ENCODE measurements around the gene EXOSC2. TPM values are rescaled to one million over a fixed set of nuclear protein-coding genes. Genes with fewer than 3 reads are reported as not detected.

Gene EXOSC2, protein sequence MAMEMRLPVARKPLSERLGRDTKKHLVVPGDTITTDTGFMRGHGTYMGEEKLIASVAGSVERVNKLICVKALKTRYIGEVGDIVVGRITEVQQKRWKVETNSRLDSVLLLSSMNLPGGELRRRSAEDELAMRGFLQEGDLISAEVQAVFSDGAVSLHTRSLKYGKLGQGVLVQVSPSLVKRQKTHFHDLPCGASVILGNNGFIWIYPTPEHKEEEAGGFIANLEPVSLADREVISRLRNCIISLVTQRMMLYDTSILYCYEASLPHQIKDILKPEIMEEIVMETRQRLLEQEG
- total RNA-seq (22.0 and 27.7 TPM in 2 replicates), polyA plus RNA-seq (29.6 and 46.1 TPM in 2 replicates), polyA minus RNA-seq (ENCODE audit: low replicate concordance) (7.6 and 11.6 TPM in 2 replicates)
- 17.8 and 27.5 TPM in 2 replicates for polyA plus RNA-seq (2012)

DNA sequence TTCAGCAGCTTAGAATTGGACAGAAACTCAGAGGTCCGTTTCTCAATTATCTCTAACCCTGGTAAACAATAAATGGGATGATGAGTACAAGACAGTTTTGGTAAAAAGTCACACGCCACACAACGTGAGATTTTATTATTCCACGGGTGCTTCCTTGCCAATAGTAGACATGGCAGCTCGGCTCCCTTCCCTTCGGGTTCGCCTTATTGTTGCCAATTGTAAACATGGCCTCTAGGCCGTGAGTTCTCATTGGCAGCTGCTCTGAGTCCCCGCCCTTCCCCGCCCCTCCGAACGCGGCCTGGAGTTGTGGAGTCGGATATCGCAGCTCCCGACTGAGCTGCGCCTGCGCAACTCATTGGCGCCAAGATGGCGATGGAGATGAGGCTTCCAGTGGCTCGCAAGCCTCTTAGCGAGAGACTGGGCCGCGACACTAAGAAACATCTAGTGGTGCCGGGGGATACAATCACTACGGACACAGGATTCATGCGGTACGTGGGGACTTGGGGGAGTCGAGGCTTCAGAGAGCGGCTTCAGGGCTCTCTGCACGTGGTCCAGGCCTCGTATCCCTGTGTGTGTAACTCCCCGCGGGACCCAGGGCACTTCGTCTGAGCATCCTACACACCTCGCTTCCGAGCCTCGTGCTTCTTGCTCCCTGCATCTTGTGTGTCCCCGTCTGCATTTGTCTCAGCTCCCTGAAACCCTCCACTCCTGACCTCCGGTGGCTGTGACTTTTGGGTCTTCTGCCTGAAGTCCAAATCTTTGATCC lies at the start of gene EXOSC2:
TSS of gene EXOSC2 (plus strand) at position 355 of the 766 bp plus-strand sequence. CDS start at position 367, 12 bp downstream.
- H3K27ac ChIP-seq (ENCODE audit: insufficient read depth, low read length), result peak within 1 kb of the TSS; percentile 86
- H3K36me3 ChIP-seq (ENCODE audit: control insufficient read depth, insufficient read depth, low read length), result peaks cover 8% of the 10 kb centered on the region
- TF ChIP-seq EZH2 (IDR thresholded peaks at IDR 0.05; ENCODE audit: low read length, missing control alignments), result no peak
- TF ChIP-seq, protein P1, sequence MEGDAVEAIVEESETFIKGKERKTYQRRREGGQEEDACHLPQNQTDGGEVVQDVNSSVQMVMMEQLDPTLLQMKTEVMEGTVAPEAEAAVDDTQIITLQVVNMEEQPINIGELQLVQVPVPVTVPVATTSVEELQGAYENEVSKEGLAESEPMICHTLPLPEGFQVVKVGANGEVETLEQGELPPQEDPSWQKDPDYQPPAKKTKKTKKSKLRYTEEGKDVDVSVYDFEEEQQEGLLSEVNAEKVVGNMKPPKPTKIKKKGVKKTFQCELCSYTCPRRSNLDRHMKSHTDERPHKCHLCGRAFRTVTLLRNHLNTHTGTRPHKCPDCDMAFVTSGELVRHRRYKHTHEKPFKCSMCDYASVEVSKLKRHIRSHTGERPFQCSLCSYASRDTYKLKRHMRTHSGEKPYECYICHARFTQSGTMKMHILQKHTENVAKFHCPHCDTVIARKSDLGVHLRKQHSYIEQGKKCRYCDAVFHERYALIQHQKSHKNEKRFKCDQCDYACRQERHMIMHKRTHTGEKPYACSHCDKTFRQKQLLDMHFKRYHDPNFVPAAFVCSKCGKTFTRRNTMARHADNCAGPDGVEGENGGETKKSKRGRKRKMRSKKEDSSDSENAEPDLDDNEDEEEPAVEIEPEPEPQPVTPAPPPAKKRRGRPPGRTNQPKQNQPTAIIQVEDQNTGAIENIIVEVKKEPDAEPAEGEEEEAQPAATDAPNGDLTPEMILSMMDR (conservative IDR thresholded peaks at IDR 0.05 in 1 of 2, IDR thresholded peaks at IDR 0.05 in 1 of 2; ENCODE audit: low read depth in 1 of 2, low read length in 2 of 2), result no peak
- H3K9me3 ChIP-seq (ENCODE audit: control insufficient read depth, insufficient read depth, low read depth, low read length), result no peaks in the 10 kb centered on the region
- H3K4me3 ChIP-seq (replicated peaks in 1 of 4; ENCODE audit: control extremely low read depth in 1 of 4, insufficient read depth in 1 of 4, low read depth in 3 of 4, low read length in 4 of 4), result peak within 1 kb of the TSS; percentile 60 to 85 (median 76)
- peak; percentile 98 to 99 for DNase-seq (ENCODE audit: low read depth in 2 of 2)
- peak within 1 kb of the TSS; percentile 91 for H3K4me2 ChIP-seq (ENCODE audit: extremely low read depth, insufficient read depth, low read length)
- H4K20me1 ChIP-seq (ENCODE audit: control insufficient read depth, extremely low read depth, insufficient read depth, low read length), result no peaks in the 10 kb centered on the region
- H3K79me2 ChIP-seq (ENCODE audit: control insufficient read depth, insufficient read depth, low read length), result peaks cover 33% of the 10 kb centered on the region
- peaks cover 3% of the 10 kb centered on the region for H3K4me1 ChIP-seq (ENCODE audit: control insufficient read depth, extremely low read depth, insufficient read depth, low read length)
- H3K9ac ChIP-seq (ENCODE audit: insufficient read depth, low read length), result peak within 1 kb of the TSS; percentile 83
- H3K27me3 ChIP-seq (ENCODE audit: control insufficient read depth, insufficient read depth, low read length), result no peaks in the 10 kb centered on the region
- peak within 1 kb of the TSS; percentile 93 for H2AFZ ChIP-seq (ENCODE audit: low read length)

DNA sequence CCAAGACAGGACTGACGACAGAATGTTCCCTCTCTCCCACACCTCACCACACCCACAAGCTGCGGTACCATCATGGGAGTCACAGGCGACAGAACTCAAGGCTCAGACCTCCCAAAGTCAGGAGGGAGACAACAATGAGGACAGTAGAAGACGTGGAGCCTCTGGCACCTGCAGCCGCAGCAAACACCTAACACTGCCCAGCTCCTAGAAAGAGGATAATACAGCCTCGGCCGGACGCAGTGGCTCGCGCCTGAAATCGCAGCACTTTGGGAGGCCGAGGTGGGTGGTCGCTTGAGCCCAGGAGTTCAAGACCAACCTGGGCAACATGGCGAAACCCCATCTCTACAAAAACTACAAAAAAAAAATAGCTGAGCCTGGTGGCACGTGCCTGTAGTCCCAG lies 42.4 kb upstream of the EXOSC2 start:
- no peak overlapping the region for H3K4me2 ChIP-seq (ENCODE audit: extremely low read depth, insufficient read depth, low read length)
- no peaks in the 10 kb centered on the region for H3K36me3 ChIP-seq (ENCODE audit: control insufficient read depth, insufficient read depth, low read length)
- peaks cover 5% of the 10 kb centered on the region for H3K27me3 ChIP-seq (ENCODE audit: control insufficient read depth, insufficient read depth, low read length)
- no peak overlapping the region for H2AFZ ChIP-seq (ENCODE audit: low read length)
- H4K20me1 ChIP-seq (ENCODE audit: control insufficient read depth, extremely low read depth, insufficient read depth, low read length), result no peaks in the 10 kb centered on the region
- DNase-seq (ENCODE audit: low read depth in 2 of 2), result no peak
- no peak overlapping the region for H3K4me3 ChIP-seq (replicated peaks in 1 of 4; ENCODE audit: control extremely low read depth in 1 of 4, insufficient read depth in 1 of 4, low read depth in 3 of 4, low read length in 4 of 4)
- H3K79me2 ChIP-seq (ENCODE audit: control insufficient read depth, insufficient read depth, low read length), result no peaks in the 10 kb centered on the region
- H3K9ac ChIP-seq (ENCODE audit: insufficient read depth, low read length), result no peak overlapping the region
- TF ChIP-seq EZH2 (IDR thresholded peaks at IDR 0.05; ENCODE audit: low read length, missing control alignments), result no peak
- TF ChIP-seq, protein P1 (conservative IDR thresholded peaks at IDR 0.05 in 1 of 2, IDR thresholded peaks at IDR 0.05 in 1 of 2; ENCODE audit: low read depth in 1 of 2, low read length in 2 of 2), result no peak
- no peaks in the 10 kb centered on the region for H3K4me1 ChIP-seq (ENCODE audit: control insufficient read depth, extremely low read depth, insufficient read depth, low read length)
- no peak overlapping the region for H3K27ac ChIP-seq (ENCODE audit: insufficient read depth, low read length)
- no peaks in the 10 kb centered on the region for H3K9me3 ChIP-seq (ENCODE audit: control insufficient read depth, insufficient read depth, low read depth, low read length)

- Histone ChIP-seq H2AFZ (ENCODE audit: low read length) (no peak overlapping the region), H3K4me3 (replicated peaks in 1 of 4; ENCODE audit: control extremely low read depth in 1 of 4, insufficient read depth in 1 of 4, low read depth in 3 of 4, low read length in 4 of 4) (no peak overlapping the region), H4K20me1 (ENCODE audit: control insufficient read depth, extremely low read depth, insufficient read depth, low read length) (no peaks in the 10 kb centered on the region), H3K9me3 (ENCODE audit: control insufficient read depth, insufficient read depth, low read depth, low read length) (no peaks in the 10 kb centered on the region), H3K79me2 (ENCODE audit: control insufficient read depth, insufficient read depth, low read length) (no peaks in the 10 kb centered on the region), H3K4me1 (ENCODE audit: control insufficient read depth, extremely low read depth, insufficient read depth, low read length) (no peaks in the 10 kb centered on the region), H3K9ac (ENCODE audit: insufficient read depth, low read length) (no peak overlapping the region), H3K27ac (ENCODE audit: insufficient read depth, low read length) (no peak overlapping the region), H3K27me3 (ENCODE audit: control insufficient read depth, insufficient read depth, low read length) (peaks cover 11% of the 10 kb centered on the region), H3K4me2 (ENCODE audit: extremely low read depth, insufficient read depth, low read length) (no peak overlapping the region), H3K36me3 (ENCODE audit: control insufficient read depth, insufficient read depth, low read length) (no peaks in the 10 kb centered on the region)
- no peak for DNase-seq (ENCODE audit: low read depth in 2 of 2)
- TF ChIP-seq, protein P1 (conservative IDR thresholded peaks at IDR 0.05 in 1 of 2, IDR thresholded peaks at IDR 0.05 in 1 of 2; ENCODE audit: low read depth in 1 of 2, low read length in 2 of 2), result no peak
- no peak for TF ChIP-seq EZH2 (IDR thresholded peaks at IDR 0.05; ENCODE audit: low read length, missing control alignments)
Observed at GRCh38 chr9:130651752-130652151, 41.8 kb upstream of the EXOSC2 start.
